ENCODE results near the gene QSER1.
"Not testable (repeated sequence)": the region's sequence is repeated elsewhere in the genome, so short reads cannot be mapped to it uniquely, and the experiment has no call there.

The QSER1 gene

GRCh38 chr11:32937283-32937682 is 44.7 kb downstream of the QSER1 start:
- not testable (repeated sequence) for FAIRE-seq

GRCh38 chr11:32939046-32939445 is 46.4 kb downstream of the QSER1 start:
- no peak for FAIRE-seq

- FAIRE-seq: no peak
Measured at GRCh38 chr11:32939866-32940265, 47.3 kb downstream of the QSER1 start.

- FAIRE-seq: no peak
Measured at GRCh38 chr11:32940865-32941264, 48.3 kb downstream of the QSER1 start.

- FAIRE-seq: no peak
Measured at GRCh38 chr11:32947978-32948377, 55.4 kb downstream of the QSER1 start.

- FAIRE-seq: no peak
Measured at GRCh38 chr11:32949739-32950138, 57.1 kb downstream of the QSER1 start.

GRCh38 chr11:32952421-32952820 is 59.8 kb downstream of the QSER1 start:
- FAIRE-seq: no peak

- FAIRE-seq: no peak
Measured at GRCh38 chr11:32953700-32954099, 61.1 kb downstream of the QSER1 start.

GRCh38 chr11:32960553-32961164 is 68.0 kb downstream of the QSER1 start:
- FAIRE-seq: no peak

GRCh38 chr11:32962016-32962415 is 69.4 kb downstream of the QSER1 start:
- FAIRE-seq: no peak

GRCh38 chr11:32963721-32964120 is 71.1 kb downstream of the QSER1 start:
- FAIRE-seq: no peak

- no peak for FAIRE-seq
Measured at GRCh38 chr11:32968541-32968940, 75.9 kb downstream of the QSER1 start.

- FAIRE-seq: not testable (repeated sequence)
Measured at GRCh38 chr11:32972233-32972632, 79.6 kb downstream of the QSER1 start.

- no peak for FAIRE-seq
Measured at GRCh38 chr11:32972781-32973180, 80.2 kb downstream of the QSER1 start.

- no peak for FAIRE-seq
Measured at GRCh38 chr11:32982626-32983025, 90.0 kb downstream of the QSER1 start.

GRCh38 chr11:32983506-32983905 is 90.9 kb downstream of the QSER1 start:
- no peak for FAIRE-seq

- no peak for FAIRE-seq
Measured at GRCh38 chr11:32985600-32985999, 93.0 kb downstream of the QSER1 start.

GRCh38 chr11:32987851-32988250 is 95.2 kb downstream of the QSER1 start:
- FAIRE-seq: no peak

GRCh38 chr11:32990481-32990880 is 97.9 kb downstream of the QSER1 start:
- no peak for FAIRE-seq

- no peak for FAIRE-seq
Measured at GRCh38 chr11:32991427-32991826, 98.8 kb downstream of the QSER1 start.

- FAIRE-seq: no peak
Measured at GRCh38 chr11:32991898-32992297, 99.3 kb downstream of the QSER1 start.

GRCh38 chr11:33000181-33000580 is 107.6 kb downstream of the QSER1 start:
- FAIRE-seq: no peak

GRCh38 chr11:33001281-33001680 is 108.7 kb downstream of the QSER1 start:
- FAIRE-seq: no peak

GRCh38 chr11:33001751-33002542 is 109.3 kb downstream of the QSER1 start:
- FAIRE-seq: no peak

- no peak for FAIRE-seq
Measured at GRCh38 chr11:33005175-33005574, 112.6 kb downstream of the QSER1 start.

All from colon (tissue), 2 donors.